B cell (primary cell): Measurements from ENCODE around the gene HSD17B2. TPM values are rescaled to one million over a fixed set of nuclear protein-coding genes. Genes with fewer than 3 reads are reported as not detected.
A peak's percentile ranks its signal among the peaks of the same experiment; 100 is the strongest.

Experiments used
- ATAC-seq: fragments of 200-7000 bp; cut with Tn5 transposase; one replicate; pipeline ENCODE4 v1.10.0; 2021; ENCODE audit warnings: low read depth, mild to moderate bottlenecking, moderate number of reproducible peaks, moderate library complexity
- CTCF ChIA-PET: fragments of 350-600 bp; sonication (Branson Sonifier 250); formaldehyde crosslinking; loops from one replicate; lab custom pipeline; 2021; ENCODE audit warnings: antibody characterized with exemption, inconsistent platforms; lab: Charles Lee
- POLR2A ChIA-PET: fragments of 350-600 bp; sonication (Branson Sonifier 250); formaldehyde crosslinking; loops from one replicate; lab custom pipeline; 2021; ENCODE audit warnings: antibody characterized with exemption; lab: Charles Lee
- DNase-seq: peaks from one replicate; pipeline ENCODE4 v3.0.0; 2013
- H2AFZ ChIP-seq: 2 replicates; pipeline ENCODE4 v1.6.1; 2012; ENCODE audit warnings: mild to moderate bottlenecking, low read depth, low read length; ENCODE audit not compliant: insufficient read depth, poor library complexity, severe bottlenecking
- H3K27ac ChIP-seq, 2 donors: 1 replicate in 1 of 2; 2 replicates in 1 of 2; pipeline ENCODE4 v1.5.1; 2012 to 2013; ENCODE audit warnings: low read length in 2 of 2, mild to moderate bottlenecking in 2 of 2, moderate library complexity in 1 of 2
- H3K27me3 ChIP-seq, 4 experiments: fragments of 200-600 bp in 1 of 4; sonication (generic) in 1 of 4; replicated peaks in 1 of 4; 1 replicate in 2 of 4; 2 replicates in 2 of 4; pipeline versions ENCODE4 v1.6.1 to v1.7.0; 2013 to 2016; ENCODE audit warnings: low read length in 3 of 4, mild to moderate bottlenecking in 2 of 4, mixed read lengths in 1 of 4, moderate library complexity in 1 of 4; ENCODE audit not compliant: insufficient read depth in 4 of 4, control insufficient read depth in 3 of 4; ENCODE audit errors: control extremely low read depth in 1 of 4
- H3K36me3 ChIP-seq, 2 experiments: replicated peaks in 1 of 2; 1 replicate in 1 of 2; 2 replicates in 1 of 2; pipeline versions ENCODE4 v1.6.1 to v1.7.1; 2013; ENCODE audit warnings: low read length in 1 of 2; ENCODE audit not compliant: insufficient read depth in 2 of 2, control insufficient read depth in 1 of 2; ENCODE audit errors: control extremely low read depth in 1 of 2, extremely low read depth in 1 of 2
- H3K4me1 ChIP-seq, 2 donors: fragments of 200-600 bp in 1 of 2; sonication (generic) in 1 of 2; 1 replicate in 1 of 2; 2 replicates in 1 of 2; pipeline versions ENCODE4 v1.5.1 to v1.6.1; 2013 to 2017; ENCODE audit warnings: low read length in 2 of 2; ENCODE audit not compliant: control insufficient read depth in 2 of 2, insufficient read depth in 2 of 2
- H3K4me2 ChIP-seq: replicated peaks from 2 replicates; pipeline ENCODE3; 2012; ENCODE audit warnings: mild to moderate bottlenecking, low read depth, low read length; ENCODE audit not compliant: poor library complexity, severe bottlenecking
- H3K4me3 ChIP-seq, 5 experiments: fragments of 200-600 bp in 1 of 5; sonication (generic) in 1 of 5; 1 replicate in 3 of 5; 2 replicates in 2 of 5; pipeline versions ENCODE4 v1.5.1 to v1.7.0; 2011 to 2016; ENCODE audit warnings: low read length in 4 of 5, mild to moderate bottlenecking in 4 of 5, low read depth in 2 of 5, control low read depth in 1 of 5, moderate library complexity in 1 of 5; ENCODE audit not compliant: insufficient read depth in 1 of 5; ENCODE audit errors: control extremely low read depth in 1 of 5, extremely low read depth in 1 of 5
- H3K79me2 ChIP-seq: fragments of 200-600 bp; sonication (generic); one replicate; pipeline ENCODE4 v1.6.0; 2016; ENCODE audit warnings: low read length; ENCODE audit not compliant: control insufficient read depth, insufficient read depth
- H3K9ac ChIP-seq: fragments of 200-600 bp; sonication (generic); 2 replicates; pipeline ENCODE4 v1.6.1; 2017; ENCODE audit warnings: mild to moderate bottlenecking, low read length, moderate library complexity
- H3K9me3 ChIP-seq, 3 donors: one replicate each; pipeline versions ENCODE4 v1.6.1 to v1.7.1; 2013; ENCODE audit warnings: low read length in 2 of 3; ENCODE audit not compliant: control insufficient read depth in 2 of 3, insufficient read depth in 1 of 3; ENCODE audit errors: control extremely low read depth in 1 of 3
- H4K20me1 ChIP-seq: 2 replicates; pipeline ENCODE4 v1.6.0; 2012; ENCODE audit warnings: mild to moderate bottlenecking, low read length; ENCODE audit not compliant: insufficient read depth, control insufficient read depth, poor library complexity, severe bottlenecking
- H3K27ac Mint-ChIP-seq: one replicate; pipeline ENCODE4 v1.8.0; 2021; ENCODE audit warnings: mixed read lengths
- H3K27me3 Mint-ChIP-seq: one replicate; pipeline ENCODE4 v1.8.0; 2021; ENCODE audit warnings: mixed read lengths
- H3K4me1 Mint-ChIP-seq: one replicate; pipeline ENCODE4 v1.8.0; 2021; ENCODE audit warnings: mixed read lengths
- H3K4me3 Mint-ChIP-seq: one replicate; pipeline ENCODE4 v1.8.0; 2021; ENCODE audit warnings: mixed read lengths
- H3K9me3 Mint-ChIP-seq: one replicate; pipeline ENCODE4 v1.8.0; 2022; ENCODE audit warnings: mixed read lengths; ENCODE audit not compliant: insufficient read depth
- EZH2 ChIP-seq: IDR thresholded peaks from 2 replicates; pipeline ENCODE4 v1.6.1; 2012; ENCODE audit warnings: borderline replicate concordance, low read depth, mild to moderate bottlenecking, moderate library complexity, low read length; ENCODE audit not compliant: insufficient read depth, poor library complexity, severe bottlenecking
- WGBS: methylation state at CpG from one replicate; pipeline ENCODE4 v1.1.5; 2013; ENCODE audit warnings: missing lambda C conversion rate; ENCODE audit not compliant: insufficient coverage; 5-methylcytosine and 5-hydroxymethylcytosine counted together
- intact Hi-C: fragments of 100-400 bp; cut with micrococcal nuclease; formaldehyde crosslinking; loops from one replicate; pipeline ENCODE4 v1.10.0; 2022
- polyA plus RNA-seq: library from polyadenylated mRNA; depleted of rRNA; stranded (reverse); fragments of >200 nt; gene quantifications from 2 replicates; pipeline ENCODE4 v1.2.3, GENCODE V29; 2012
- total RNA-seq, 2 donors: library from RNA; stranded (reverse); fragments of 120-200 nt in 1 of 2; gene quantifications; 1 replicate in 1 of 2; 2 replicates in 1 of 2; pipeline versions ENCODE4 v1.2.3 to v1.2.4, GENCODE V29; 2013 to 2022
- TF ChIP-seq, protein P1 (sequence below): fragments of 200-600 bp; IDR thresholded peaks from one replicate; pipeline ENCODE4 v1.8.0; 2022; ENCODE audit warnings: antibody characterized with exemption, mild to moderate bottlenecking

HSD17B2 gene
- total and polyA plus RNA-seq, 2 donors (not counting 1 experiment from before 2014, with no cell fraction given): not detected

DNA sequence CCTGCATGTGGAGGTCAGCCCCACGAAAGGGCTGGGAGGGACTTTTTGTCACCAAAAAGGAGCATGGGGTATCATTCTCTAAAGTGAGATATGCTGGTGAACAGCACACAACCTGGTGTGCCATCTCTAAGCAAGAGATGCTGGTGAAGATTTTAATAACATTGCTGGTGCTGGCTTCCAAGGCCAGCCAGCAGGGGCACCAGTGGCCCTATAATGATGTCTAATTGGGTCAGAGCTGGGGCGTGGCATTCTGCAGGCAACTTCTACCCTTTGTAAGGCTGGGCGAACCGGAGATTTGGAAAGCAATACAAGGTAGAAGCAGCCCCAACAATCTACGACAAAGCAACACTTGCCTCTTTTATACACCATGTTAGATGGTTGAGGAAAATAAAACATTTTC, 40.6 kb upstream of the HSD17B2 start:
- Histone ChIP-seq H3K27ac (no peak overlapping the region), H3K4me3 (no peak overlapping the region), H2AFZ (no peak overlapping the region), H3K36me3 (peaks cover 0 to 11% of the 10 kb centered on the region in 2 experiments), H3K4me2 (no peak overlapping the region), H3K27me3 (no peaks in the 10 kb centered on the region), H4K20me1 (no peaks in the 10 kb centered on the region), H3K4me1 (no peaks in the 10 kb centered on the region), H3K79me2 (no peaks in the 10 kb centered on the region), H3K9ac (no peak overlapping the region), H3K9me3 (no peaks in the 10 kb centered on the region)
- WGBS: 85% methylated on average over 2 of the region's 5 CpGs
- POLR2A ChIA-PET: no interaction called here
- Mint-ChIP-seq H3K9me3 (no peaks in the 10 kb centered on the region), H3K4me3 (no peak overlapping the region), H3K27me3 (no peaks in the 10 kb centered on the region), H3K4me1 (no peaks in the 10 kb centered on the region), H3K27ac (no peak overlapping the region)
- ATAC-seq (no peak), DNase-seq (peak; percentile 5)
- CTCF ChIA-PET: no interaction called here
- intact Hi-C loops: no loop called here
- TF ChIP-seq, protein P1, sequence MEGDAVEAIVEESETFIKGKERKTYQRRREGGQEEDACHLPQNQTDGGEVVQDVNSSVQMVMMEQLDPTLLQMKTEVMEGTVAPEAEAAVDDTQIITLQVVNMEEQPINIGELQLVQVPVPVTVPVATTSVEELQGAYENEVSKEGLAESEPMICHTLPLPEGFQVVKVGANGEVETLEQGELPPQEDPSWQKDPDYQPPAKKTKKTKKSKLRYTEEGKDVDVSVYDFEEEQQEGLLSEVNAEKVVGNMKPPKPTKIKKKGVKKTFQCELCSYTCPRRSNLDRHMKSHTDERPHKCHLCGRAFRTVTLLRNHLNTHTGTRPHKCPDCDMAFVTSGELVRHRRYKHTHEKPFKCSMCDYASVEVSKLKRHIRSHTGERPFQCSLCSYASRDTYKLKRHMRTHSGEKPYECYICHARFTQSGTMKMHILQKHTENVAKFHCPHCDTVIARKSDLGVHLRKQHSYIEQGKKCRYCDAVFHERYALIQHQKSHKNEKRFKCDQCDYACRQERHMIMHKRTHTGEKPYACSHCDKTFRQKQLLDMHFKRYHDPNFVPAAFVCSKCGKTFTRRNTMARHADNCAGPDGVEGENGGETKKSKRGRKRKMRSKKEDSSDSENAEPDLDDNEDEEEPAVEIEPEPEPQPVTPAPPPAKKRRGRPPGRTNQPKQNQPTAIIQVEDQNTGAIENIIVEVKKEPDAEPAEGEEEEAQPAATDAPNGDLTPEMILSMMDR: no peak
- TF ChIP-seq EZH2: no peak

DNA sequence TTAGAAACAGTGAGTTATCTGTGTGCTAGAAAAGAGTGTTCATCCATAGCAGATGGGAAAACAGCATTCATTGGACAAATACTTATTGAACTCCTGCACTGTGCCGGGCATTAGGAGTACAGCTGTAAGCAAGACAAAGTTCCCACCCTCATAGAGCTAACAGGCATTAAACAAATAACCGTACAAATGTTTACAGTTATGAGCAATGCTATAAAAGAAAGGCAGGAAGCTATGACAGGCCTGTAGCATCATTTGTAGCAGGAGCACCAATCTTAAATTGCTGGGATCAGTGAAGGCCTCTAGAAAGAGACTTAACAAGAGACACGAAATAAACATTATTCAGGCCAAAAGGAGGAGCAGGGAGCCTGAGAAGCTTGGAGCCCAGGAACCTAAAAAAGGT, 39.4 kb upstream of the HSD17B2 start:
- Histone ChIP-seq H3K27ac (no peak overlapping the region), H4K20me1 (no peaks in the 10 kb centered on the region), H3K4me2 (no peak overlapping the region), H3K27me3 (no peaks in the 10 kb centered on the region), H3K4me1 (no peaks in the 10 kb centered on the region), H3K36me3 (peaks cover 0 to 14% of the 10 kb centered on the region in 2 experiments), H2AFZ (no peak overlapping the region), H3K79me2 (no peaks in the 10 kb centered on the region), H3K9me3 (no peaks in the 10 kb centered on the region), H3K4me3 (no peak overlapping the region), H3K9ac (no peak overlapping the region)
- TF ChIP-seq, protein P1: no peak
- no peak for TF ChIP-seq EZH2
- ChIA-PET POLR2A (no interaction called here), CTCF (no interaction called here)
- Mint-ChIP-seq H3K27me3 (no peaks in the 10 kb centered on the region), H3K4me1 (no peaks in the 10 kb centered on the region), H3K9me3 (no peaks in the 10 kb centered on the region), H3K27ac (no peak overlapping the region), H3K4me3 (no peak overlapping the region)
- intact Hi-C loops: no loop called here
- WGBS: 100% methylated on average over 2 of the region's 3 CpGs
- DNase-seq: no peak
- no peak for ATAC-seq
